K562 (cell line): ENCODE results near the gene C1orf21. TPM values are rescaled to one million over a fixed set of nuclear protein-coding genes. Genes with fewer than 3 reads are reported as not detected.

Experiments used
- ATAC-seq: fragments of 200-7000 bp; cut with Tn5 transposase; 3 replicates; pipeline ENCODE4 v1.9.1; 2020; ENCODE audit warnings: moderate library complexity
- BruUV-seq: library from RNA; stranded (reverse); fragments of 400-500 nt; replicated peaks from 2 replicates; lab custom pipeline; 2021; lab: Mats Ljungman, UMichigan
- CTCF ChIA-PET: fragments of 300-600 bp; formaldehyde crosslinking; extraction: SDS; loops from one replicate; lab custom pipeline; 2021; ENCODE audit warnings: low intra/inter-chr PET ratio; lab: Yijun Ruan, JAX
- POLR2A ChIA-PET: fragments of 300-600, 350-650 bp; sonication (Branson Sonifier 250); formaldehyde crosslinking; extraction: SDS; loops from one replicate; lab custom pipeline; 2021; ENCODE audit warnings: antibody characterized with exemption, inconsistent platforms; lab: Yijun Ruan, JAX
- DNase-seq, 4 experiments: peaks; one replicate each; pipeline versions ENCODE4 v3.0.0 to v3.0.0-alpha.2; 2011 to 2018; ENCODE audit warnings: low spot score in 3 of 4, mixed read lengths in 3 of 4; ENCODE audit errors: extremely low read depth in 1 of 4
- FAIRE-seq: peaks from 2 replicates; lab custom pipeline; 2011; peaks lifted over from hg19 to GRCh38; lab: Jason Lieb, UNC
- H2AFZ ChIP-seq: 2 replicates; pipeline ENCODE4 v1.6.0; 2011; ENCODE audit warnings: low read depth, low read length, control low read depth, inconsistent platforms
- H3K27ac ChIP-seq: fragments of 200-600 bp; 3 replicates; pipeline ENCODE4 v1.8.0; 2011; ENCODE audit warnings: low read depth, mild to moderate bottlenecking, control low read depth, inconsistent platforms, low read length, moderate library complexity, mixed read lengths; ENCODE audit errors: extremely low read depth
- H3K27me3 ChIP-seq, 2 experiments: fragments of 300-600 bp in 1 of 2; 2 replicates in 1 of 2; 3 replicates in 1 of 2; pipeline versions ENCODE4 v1.6.0 to v1.8.0; 2011; ENCODE audit warnings: inconsistent platforms in 2 of 2, low read length in 2 of 2, mild to moderate bottlenecking in 1 of 2, mixed read lengths in 1 of 2, moderate library complexity in 1 of 2; ENCODE audit not compliant: control insufficient read depth in 2 of 2, insufficient read depth in 2 of 2
- H3K36me3 ChIP-seq: fragments of 300-600 bp; 3 replicates; pipeline ENCODE4 v1.8.0; 2011; ENCODE audit warnings: mild to moderate bottlenecking, low read length, inconsistent platforms; ENCODE audit not compliant: control insufficient read depth, insufficient read depth
- H3K4me1 ChIP-seq, 2 experiments: fragments of 200-600 bp in 1 of 2; replicated peaks in 1 of 2; 2 replicates in 1 of 2; 3 replicates in 1 of 2; pipeline versions ENCODE4 v1.5.1 to v1.8.0; 2011; ENCODE audit warnings: inconsistent platforms in 2 of 2, low read length in 2 of 2, mild to moderate bottlenecking in 1 of 2, mixed read lengths in 1 of 2, moderate library complexity in 1 of 2; ENCODE audit not compliant: control insufficient read depth in 2 of 2, insufficient read depth in 2 of 2
- H3K4me2 ChIP-seq: 2 replicates; pipeline ENCODE4 v1.6.1; 2011; ENCODE audit warnings: low read length, control low read depth, inconsistent platforms, mixed read lengths; ENCODE audit not compliant: insufficient read depth
- H3K4me3 ChIP-seq: fragments of 200-600 bp; sonication (generic), shearing (Covaris generic); 2 replicates; pipeline ENCODE4 v1.5.1; 2016; ENCODE audit warnings: control low read depth, inconsistent platforms
- H3K79me2 ChIP-seq: fragments of 200-600 bp; 3 replicates; pipeline ENCODE4 v1.8.0; 2011; ENCODE audit warnings: low read length, inconsistent platforms; ENCODE audit not compliant: control insufficient read depth, insufficient read depth
- H3K9ac ChIP-seq, 2 experiments: 2 replicates each; pipeline versions ENCODE4 v1.6.0 to v1.6.1; 2011; ENCODE audit warnings: low read depth in 2 of 2, low read length in 2 of 2, control low read depth in 1 of 2, inconsistent platforms in 1 of 2, mild to moderate bottlenecking in 1 of 2, mixed read lengths in 1 of 2; ENCODE audit not compliant: insufficient read depth in 1 of 2
- H3K9me1 ChIP-seq: one replicate; pipeline ENCODE4 v1.6.0; 2011; ENCODE audit warnings: inconsistent platforms, mild to moderate bottlenecking, low read length, moderate library complexity; ENCODE audit not compliant: control insufficient read depth, insufficient read depth
- H3K9me3 ChIP-seq: replicated peaks from 2 replicates; pipeline ENCODE4 v1.5.1; 2011; ENCODE audit warnings: low read depth, low read length, inconsistent platforms; ENCODE audit not compliant: control insufficient read depth, insufficient read depth
- H4K20me1 ChIP-seq: replicated peaks from 2 replicates; pipeline ENCODE4 v1.6.1; 2011; ENCODE audit warnings: low read length, inconsistent platforms, mixed read lengths; ENCODE audit not compliant: control insufficient read depth, insufficient read depth
- CBX5 ChIP-seq: IDR thresholded peaks from 2 replicates; pipeline ENCODE4 v1.6.1; 2014; ENCODE audit warnings: low read depth, borderline replicate concordance
- CTCF ChIP-seq, 3 experiments: IDR thresholded peaks in 2 of 3; conservative IDR thresholded peaks in 1 of 3; 2 replicates each; pipeline ENCODE4 v1.5.1; 2011 to 2012; ENCODE audit warnings: low read length in 3 of 3, mild to moderate bottlenecking in 3 of 3, control low read depth in 2 of 3, improper control_type of control experiment in 1 of 3, inconsistent platforms in 1 of 3, low read depth in 1 of 3, mixed read lengths in 1 of 3, moderate library complexity in 1 of 3; ENCODE audit not compliant: insufficient read depth in 2 of 3
- ETS2 ChIP-seq: IDR thresholded peaks from 2 replicates; pipeline ENCODE4 v1.6.1; 2016; ENCODE audit warnings: borderline replicate concordance, missing genetic modification characterization, mild to moderate bottlenecking, moderate library complexity, missing compliant biosample characterization; ENCODE audit not compliant: poor library complexity, severe bottlenecking
- NFATC3 ChIP-seq: fragments of 450-650 bp; IDR thresholded peaks from 2 replicates; pipeline ENCODE4 v1.6.1; 2017; ENCODE audit warnings: mild to moderate bottlenecking
- PTTG1 ChIP-seq: fragments of 450-650 bp; IDR thresholded peaks from 2 replicates; pipeline ENCODE4 v1.6.1; 2016; ENCODE audit warnings: low read depth, mild to moderate bottlenecking, missing genetic modification characterization, missing compliant biosample characterization
- RBFOX2 ChIP-seq: fragments of 200-400 bp; formaldehyde crosslinking; IDR thresholded peaks from 2 replicates; pipeline ENCODE4 v1.6.1; 2017; ENCODE audit warnings: low read depth, mild to moderate bottlenecking, low read length, moderate library complexity
- RBM25 ChIP-seq: fragments of 200-400 bp; formaldehyde crosslinking; IDR thresholded peaks from 2 replicates; pipeline ENCODE4 v1.6.1; 2018; ENCODE audit warnings: low read length, low read depth, moderate library complexity; ENCODE audit not compliant: severe bottlenecking
- RCOR1 ChIP-seq, 2 experiments: IDR thresholded peaks; 2 replicates each; pipeline ENCODE4 v1.6.1; 2012; ENCODE audit warnings: low read depth in 2 of 2, low read length in 2 of 2, borderline replicate concordance in 1 of 2, improper control_type of control experiment in 1 of 2
- SLC30A9 ChIP-seq: fragments of 250-450 bp; sonication (Bioruptor Pico); IDR thresholded peaks from 2 replicates; pipeline ENCODE4 v1.8.0; 2022; ENCODE audit warnings: mild to moderate bottlenecking, moderate library complexity
- ZFP36 ChIP-seq: fragments of 150-350 bp; IDR thresholded peaks from 2 replicates; pipeline ENCODE4 v1.6.1; 2018; ENCODE audit warnings: low read length, low read depth; ENCODE audit not compliant: partially characterized antibody
- ZNF431 ChIP-seq: sonication (generic); formaldehyde crosslinking; IDR thresholded peaks from 2 replicates; pipeline ENCODE4 v1.8.0; 2022; ENCODE audit warnings: mild to moderate bottlenecking, missing genetic modification reagents
- WGBS: fragments of 100-300 bp; shearing (Covaris generic); methylation state at CpG from one replicate; pipeline ENCODE4 v1.1.6; 2016; ENCODE audit warnings: low coverage, mixed read lengths; ENCODE audit not compliant: insufficient coverage; ENCODE audit errors: missing lambda C conversion rate; 5-methylcytosine and 5-hydroxymethylcytosine counted together
- in situ Hi-C: fragments of 300-500 bp; cut with MboI; formaldehyde crosslinking; loops from 4 replicates; pipeline ENCODE4 v1.15.0; 2018; ENCODE audit warnings: inconsistent platforms, mixed read lengths
- intact Hi-C: fragments of 100-400 bp; cut with micrococcal nuclease; formaldehyde crosslinking; loops from 2 replicates; pipeline ENCODE4 v1.14.2; 2022
- polyA plus RNA-seq, 8 experiments: library from polyadenylated mRNA; depleted of rRNA in 4 of 8; stranded (reverse) in 5 of 8; unstranded in 3 of 8; fragments of >200 nt; fragmentation: Nextera tagmentation in 2 of 8; fragmentation: Illumina TruSeq in 1 of 8; extraction: Ambion mirVana in 2 of 8; extraction: Trizol in 1 of 8; gene quantifications; 2 replicates each; pipeline versions ENCODE4 v1.2.1 to v1.2.3, GENCODE V29; 2011 to 2014; ENCODE audit warnings: inconsistent platforms in 1 of 8, missing spikeins in 1 of 8
- total RNA-seq, 7 experiments: library from RNA; depleted of rRNA in 6 of 7; stranded (reverse); fragments of >200 nt in 6 of 7; fragmentation: Illumina TruSeq in 2 of 7; extraction: Trizol in 2 of 7; gene quantifications; 2 replicates each; pipeline versions ENCODE4 v1.2.1 to v1.2.3, GENCODE V29; 2011 to 2021; ENCODE audit warnings: low replicate concordance in 1 of 7

The C1orf21 gene
- total and polyA plus RNA-seq, 9 of the 15 experiments (the other 6 are each of a cell fraction or from before 2014, with no cell fraction given): under 0.01 to 0.31 (median 0.07) TPM

GRCh38 chr1:184403961-184404726, 17.3 kb downstream of the C1orf21 start:
- no peak overlapping the region for H3K9ac ChIP-seq
- FAIRE-seq (no peak), DNase-seq (no peak)
- H3K4me2 ChIP-seq: no peak overlapping the region
- 1% methylated on average over 3 of the region's 3 CpGs for WGBS
- in situ Hi-C loops: no loop called here
- no peaks in the 10 kb centered on the region for H4K20me1 ChIP-seq
- H3K4me3 ChIP-seq: no peak overlapping the region
- no peaks in the 10 kb centered on the region for H3K36me3 ChIP-seq
- TF ChIP-seq RBM25: peak; percentile 71
- no peak for TF ChIP-seq SLC30A9
- TF ChIP-seq ZFP36: peak; percentile 5
- TF ChIP-seq, all 486 proteins: peak for 2
- H2AFZ ChIP-seq: no peak overlapping the region
- ATAC-seq: no peak
- H3K27me3 ChIP-seq: no peaks in the 10 kb centered on the region
- no peaks in the 10 kb centered on the region for H3K4me1 ChIP-seq
- ChIA-PET CTCF (no interaction called here), POLR2A (no interaction called here)
- no peak overlapping the region for H3K27ac ChIP-seq
- no peaks in the 10 kb centered on the region for H3K9me3 ChIP-seq
- H3K9me1 ChIP-seq: no peaks in the 10 kb centered on the region
- H3K79me2 ChIP-seq: no peaks in the 10 kb centered on the region
- intact Hi-C loops: no loop called here
- no TSS peak for BruUV-seq

GRCh38 chr1:184404727-184405027, 17.8 kb downstream of the C1orf21 start:
- Histone ChIP-seq H3K79me2 (no peaks in the 10 kb centered on the region), H3K27ac (no peak overlapping the region), H3K9me3 (no peaks in the 10 kb centered on the region), H4K20me1 (no peaks in the 10 kb centered on the region), H3K36me3 (no peaks in the 10 kb centered on the region), H3K9ac (no peak overlapping the region), H3K4me1 (no peaks in the 10 kb centered on the region), H3K9me1 (no peaks in the 10 kb centered on the region), H2AFZ (no peak overlapping the region), H3K27me3 (peaks cover 0 to 2% of the 10 kb centered on the region in 2 experiments; a peak in 1 of 5 replicates), H3K4me2 (no peak overlapping the region), H3K4me3 (no peak overlapping the region)
- CTCF ChIA-PET: no interaction called here
- POLR2A ChIA-PET: no interaction called here
- no peak for ATAC-seq
- WGBS: 4% methylated on average over 2 of the region's 2 CpGs
- intact Hi-C loops (no loop called here), in situ Hi-C loops (no loop called here)
- no peak for FAIRE-seq
- no TSS peak for BruUV-seq
- TF ChIP-seq NFATC3 (no peak), RCOR1 (IDR thresholded peaks at IDR 0.05; ENCODE audit: borderline replicate concordance in 1 of 2, low read depth in 2 of 2, low read length in 2 of 2) (no peak), PTTG1 (tag) (no peak), CBX5 (no peak), RBFOX2 (no peak), ETS2 (tag) (no peak), CTCF (IDR thresholded peaks at IDR 0.05 in 2 of 3, conservative IDR thresholded peaks at IDR 0.05 in 1 of 3; ENCODE audit: insufficient read depth in 2 of 3, low read depth in 1 of 3, low read length in 3 of 3) (no peak), ZNF431 (CRISPR knock-in tag) (no peak)
- DNase-seq: no peak
